GM18951 (cell line): Measurements from ENCODE around the gene SLC15A2.
"Not testable (repeated sequence)": the region's sequence is repeated elsewhere in the genome, so short reads cannot be mapped to it uniquely, and the experiment has no call there.

Experiments used
- POLR2A ChIP-seq: IDR thresholded peaks from 4 replicates; pipeline ENCODE4 v1.6.1; 2011; ENCODE audit warnings: mild to moderate bottlenecking; ENCODE audit not compliant: insufficient read length, insufficient read depth; ENCODE audit errors: extremely low read depth
- in situ Hi-C: fragments of 300-500 bp; cut with MboI; formaldehyde crosslinking; loops from one replicate; pipeline ENCODE4 v1.12.0; 2022; ENCODE audit warnings: low sequenced_read_pairs, mixed read lengths, inconsistent platforms; ENCODE audit not compliant: unreplicated experiment

The SLC15A2 gene, protein sequence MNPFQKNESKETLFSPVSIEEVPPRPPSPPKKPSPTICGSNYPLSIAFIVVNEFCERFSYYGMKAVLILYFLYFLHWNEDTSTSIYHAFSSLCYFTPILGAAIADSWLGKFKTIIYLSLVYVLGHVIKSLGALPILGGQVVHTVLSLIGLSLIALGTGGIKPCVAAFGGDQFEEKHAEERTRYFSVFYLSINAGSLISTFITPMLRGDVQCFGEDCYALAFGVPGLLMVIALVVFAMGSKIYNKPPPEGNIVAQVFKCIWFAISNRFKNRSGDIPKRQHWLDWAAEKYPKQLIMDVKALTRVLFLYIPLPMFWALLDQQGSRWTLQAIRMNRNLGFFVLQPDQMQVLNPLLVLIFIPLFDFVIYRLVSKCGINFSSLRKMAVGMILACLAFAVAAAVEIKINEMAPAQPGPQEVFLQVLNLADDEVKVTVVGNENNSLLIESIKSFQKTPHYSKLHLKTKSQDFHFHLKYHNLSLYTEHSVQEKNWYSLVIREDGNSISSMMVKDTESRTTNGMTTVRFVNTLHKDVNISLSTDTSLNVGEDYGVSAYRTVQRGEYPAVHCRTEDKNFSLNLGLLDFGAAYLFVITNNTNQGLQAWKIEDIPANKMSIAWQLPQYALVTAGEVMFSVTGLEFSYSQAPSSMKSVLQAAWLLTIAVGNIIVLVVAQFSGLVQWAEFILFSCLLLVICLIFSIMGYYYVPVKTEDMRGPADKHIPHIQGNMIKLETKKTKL

DNA sequence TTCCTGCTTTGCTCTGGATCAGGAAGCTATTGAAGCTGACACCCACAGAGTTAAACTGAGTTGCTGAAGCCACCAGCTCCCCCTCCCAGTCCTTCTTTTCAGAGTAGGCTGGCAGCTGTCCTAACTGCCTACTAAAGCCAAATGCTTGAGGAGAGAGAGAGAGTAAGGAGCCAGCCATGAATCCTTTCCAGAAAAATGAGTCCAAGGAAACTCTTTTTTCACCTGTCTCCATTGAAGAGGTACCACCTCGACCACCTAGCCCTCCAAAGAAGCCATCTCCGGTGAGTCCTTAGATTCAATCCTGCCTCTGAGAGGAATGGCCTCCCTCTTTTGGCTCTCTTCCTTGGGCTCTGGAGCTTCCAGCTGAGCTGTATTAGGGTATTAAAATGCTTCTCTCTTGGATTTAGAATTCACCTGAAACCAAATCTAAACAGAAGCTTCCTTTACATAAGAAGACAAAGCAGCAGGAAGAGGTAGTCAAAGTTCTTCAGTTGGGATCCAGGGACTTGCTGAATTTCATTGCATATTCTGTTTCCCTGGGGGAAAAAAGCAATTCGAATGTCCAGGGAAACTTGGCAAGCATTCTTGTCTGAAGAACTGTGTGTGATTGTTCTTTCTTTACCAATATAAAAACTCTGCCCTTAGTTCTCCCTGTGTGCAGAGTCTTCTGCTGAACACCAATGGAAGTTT is at the start of gene SLC15A2:
Gene SLC15A2 (plus strand): TSS at position 101 of the 690 bp plus-strand sequence. CDS start 76 bp downstream, at position 177.
- TF ChIP-seq POLR2A: no peak
- in situ Hi-C loops: no loop called here

DNA sequence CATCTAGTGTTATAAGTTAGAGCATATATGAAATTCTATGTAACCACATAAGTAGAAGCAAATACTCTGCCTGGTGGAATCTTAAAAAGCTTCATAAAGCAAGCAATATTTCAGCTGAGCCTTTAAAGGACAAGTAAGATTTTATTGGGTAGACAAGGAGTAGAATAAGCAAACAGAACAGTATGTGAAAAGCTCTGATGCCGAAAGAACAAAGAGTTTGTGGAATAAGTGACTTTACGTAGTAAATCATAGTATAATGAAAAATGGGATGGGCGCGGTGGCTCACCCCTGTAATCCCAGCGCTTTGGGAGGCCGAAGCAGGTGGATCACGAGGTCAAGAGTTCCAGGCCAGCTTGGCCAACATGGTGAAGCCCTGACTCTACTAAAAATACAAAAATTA is 49.3 kb upstream of the SLC15A2 start:
- no peak for TF ChIP-seq POLR2A
- in situ Hi-C loops: no loop called here

DNA sequence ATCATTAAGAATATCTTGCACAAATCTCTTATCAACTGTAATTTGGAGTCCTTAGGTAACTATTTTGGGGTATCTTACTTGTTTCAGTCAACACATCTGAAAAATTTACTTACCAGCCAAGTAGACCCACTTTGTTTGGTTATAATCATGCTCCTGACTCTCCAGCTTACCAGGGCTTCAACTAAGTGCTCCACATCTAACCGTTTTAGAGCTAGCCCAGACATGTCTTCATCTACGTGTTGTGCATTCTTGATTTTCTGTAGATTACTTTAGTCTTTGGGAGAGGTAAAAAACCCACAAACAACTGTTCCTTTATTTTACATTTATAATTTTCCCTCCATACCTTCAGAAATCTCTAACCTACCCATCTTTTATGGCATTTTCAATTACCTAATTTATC is 41.9 kb upstream of the SLC15A2 start:
- TF ChIP-seq POLR2A: no peak
- in situ Hi-C loops: no loop called here

DNA sequence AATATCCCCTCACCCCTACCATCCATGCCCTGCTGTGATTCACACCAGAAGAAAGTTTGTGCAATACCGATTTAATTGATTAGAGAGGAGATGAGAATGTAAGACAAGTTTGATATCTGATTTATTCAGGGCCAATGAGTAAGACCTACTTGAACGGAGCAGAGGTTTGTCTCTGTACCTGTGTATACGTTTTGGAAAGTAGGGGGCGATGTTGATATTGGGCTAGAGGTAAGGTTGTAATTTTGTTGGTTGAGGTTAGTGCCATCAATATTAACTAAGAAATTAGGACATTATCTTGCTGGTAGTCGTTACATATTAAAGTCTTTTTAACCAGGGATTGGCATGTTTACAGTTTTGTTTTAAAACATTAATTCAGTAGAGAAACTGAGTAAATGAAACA is 38.6 kb upstream of the SLC15A2 start:
- no peak for TF ChIP-seq POLR2A
- in situ Hi-C loops: loop anchor here (5.0 kb wide), 1 partner anchor 663 kb away; no protein-coding TSS in a partner anchor

DNA sequence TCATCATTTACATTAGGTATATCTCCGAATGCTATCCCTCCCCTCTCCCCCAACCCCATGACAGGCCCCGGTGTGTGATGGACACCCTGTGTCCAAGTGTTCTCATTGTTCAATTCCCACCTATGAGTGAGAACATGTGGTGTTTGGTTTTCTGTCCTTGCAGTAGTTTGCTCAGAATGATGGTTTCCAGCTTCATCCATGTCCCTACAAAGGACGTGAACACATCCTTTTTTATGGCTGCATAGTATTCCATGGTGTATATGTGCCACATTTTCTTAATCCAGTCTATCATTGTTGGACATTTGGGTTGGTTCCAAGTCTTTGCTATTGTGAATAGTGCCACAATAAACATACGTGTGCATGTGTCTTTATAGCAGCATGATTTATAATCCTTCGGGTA is 36.4 kb upstream of the SLC15A2 start:
- in situ Hi-C loops: loop anchor here (5.0 kb wide), 1 partner anchor 665 kb away; no protein-coding TSS in a partner anchor

DNA sequence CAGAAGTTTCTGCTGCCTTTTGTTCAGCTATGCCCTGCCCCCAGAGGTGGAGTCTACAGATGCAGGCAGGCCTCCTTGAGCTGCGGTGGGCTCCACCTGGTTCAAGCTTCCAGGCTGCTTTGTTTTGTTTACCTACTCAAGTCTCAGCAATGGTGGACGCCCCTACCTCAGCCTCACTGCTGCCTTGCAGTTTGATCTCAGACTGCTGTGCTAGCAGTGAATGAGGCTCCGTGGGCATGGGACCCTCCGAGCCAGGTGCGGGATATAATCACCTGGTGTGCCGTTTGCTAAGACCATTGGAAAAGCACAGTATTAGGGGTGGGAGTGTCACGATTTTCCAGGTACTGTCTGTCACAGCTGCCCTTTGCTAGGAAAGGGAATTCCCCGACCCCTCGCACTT is 31.0 kb upstream of the SLC15A2 start:
- in situ Hi-C loops: not testable (repeated sequence)

DNA sequence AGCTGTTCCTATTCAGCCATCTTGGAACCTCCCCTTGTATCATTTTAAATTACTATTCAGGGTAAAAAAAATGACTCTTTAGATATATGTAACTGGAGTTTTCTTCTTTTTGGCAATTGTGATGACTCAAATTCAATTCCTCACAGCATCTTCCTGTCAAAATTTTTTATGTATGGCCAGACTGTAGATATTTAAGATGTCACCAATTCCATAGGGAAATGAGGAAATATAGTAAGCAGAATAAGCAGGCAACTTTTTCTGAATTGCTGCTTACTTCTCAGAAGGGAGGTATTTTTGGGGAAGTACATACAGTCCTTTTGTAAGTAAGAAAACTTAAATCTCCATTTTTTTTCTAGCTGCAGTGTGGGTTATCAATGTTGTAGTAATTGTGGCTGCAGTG is 30.4 kb upstream of the SLC15A2 start:
- TF ChIP-seq POLR2A: no peak
- in situ Hi-C loops: no loop called here

DNA sequence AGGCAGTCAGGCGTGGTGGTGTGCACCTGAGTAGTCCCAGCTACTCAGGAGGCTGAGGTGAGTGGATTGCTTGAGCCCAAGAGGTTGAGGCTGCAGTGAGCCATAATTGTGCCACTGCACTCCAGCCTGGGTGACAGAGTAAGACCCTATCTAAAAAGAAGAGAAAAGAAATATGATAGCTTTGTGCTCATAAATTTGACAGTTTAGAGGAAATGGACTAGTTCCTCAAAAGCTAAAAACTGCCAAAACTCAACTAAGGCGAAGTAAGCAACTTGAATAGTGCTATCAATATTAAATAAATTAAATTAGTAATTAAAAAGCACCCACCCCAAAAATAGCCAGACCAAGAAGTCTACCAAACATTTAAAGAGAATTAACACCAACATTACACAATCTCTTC is 24.5 kb upstream of the SLC15A2 start:
- in situ Hi-C loops: no loop called here
- no peak for TF ChIP-seq POLR2A

DNA sequence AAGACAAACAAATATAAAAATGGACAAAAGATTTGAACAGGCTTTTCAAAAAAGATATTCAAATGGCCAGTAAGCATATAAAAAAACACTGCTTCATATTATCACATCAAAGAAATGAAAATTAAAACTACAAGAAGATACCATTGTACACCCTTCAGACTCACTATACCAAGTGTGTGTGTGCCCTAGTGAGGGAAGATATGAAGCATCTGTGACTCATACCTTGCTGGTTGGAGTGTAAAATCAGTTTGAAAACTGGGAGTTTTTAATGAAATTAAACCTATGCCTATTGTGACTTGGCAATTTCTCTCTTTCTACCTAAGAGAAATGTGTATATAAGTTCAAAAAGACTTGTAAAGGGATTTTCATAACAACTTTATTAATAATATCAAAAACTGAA is 23.5 kb upstream of the SLC15A2 start:
- TF ChIP-seq POLR2A: no peak
- in situ Hi-C loops: no loop called here

DNA sequence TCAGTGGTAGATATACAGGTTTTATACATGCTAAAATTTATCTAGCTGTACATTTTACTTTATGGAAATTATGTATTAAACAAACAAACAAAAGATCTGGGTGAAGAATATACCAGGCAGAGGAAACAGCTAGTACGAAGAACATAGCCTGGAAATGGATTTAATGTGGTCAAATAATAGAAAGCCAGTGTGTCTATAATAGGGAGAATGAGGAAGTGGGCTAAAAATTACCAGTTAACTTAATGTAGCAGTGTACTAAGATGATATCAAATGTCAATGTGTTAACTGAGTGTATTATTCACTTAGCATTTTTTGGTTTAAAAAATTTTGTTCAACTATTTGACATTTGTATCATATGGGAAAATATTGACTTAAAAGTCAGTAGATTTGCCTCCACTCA is 22.8 kb upstream of the SLC15A2 start:
- in situ Hi-C loops: no loop called here
- TF ChIP-seq POLR2A: no peak

DNA sequence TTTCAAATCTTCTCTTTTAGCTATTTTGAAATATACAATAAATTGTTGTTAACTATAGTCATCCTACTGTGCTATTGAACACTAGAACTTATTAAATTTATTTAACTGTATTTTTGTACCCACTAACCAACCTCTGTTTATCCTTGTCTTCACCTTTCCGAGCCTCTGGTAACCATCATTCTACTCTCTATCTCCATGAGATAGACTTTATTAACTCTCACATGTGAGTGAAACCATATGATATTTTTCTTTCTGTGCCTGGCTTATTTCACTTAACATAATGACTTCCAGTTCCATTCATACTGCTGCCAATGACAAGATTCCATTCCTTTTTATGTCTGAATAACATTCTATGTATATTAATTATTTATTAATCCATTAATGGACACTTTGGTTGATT is 15.8 kb upstream of the SLC15A2 start:
- TF ChIP-seq POLR2A: no peak
- in situ Hi-C loops: no loop called here

DNA sequence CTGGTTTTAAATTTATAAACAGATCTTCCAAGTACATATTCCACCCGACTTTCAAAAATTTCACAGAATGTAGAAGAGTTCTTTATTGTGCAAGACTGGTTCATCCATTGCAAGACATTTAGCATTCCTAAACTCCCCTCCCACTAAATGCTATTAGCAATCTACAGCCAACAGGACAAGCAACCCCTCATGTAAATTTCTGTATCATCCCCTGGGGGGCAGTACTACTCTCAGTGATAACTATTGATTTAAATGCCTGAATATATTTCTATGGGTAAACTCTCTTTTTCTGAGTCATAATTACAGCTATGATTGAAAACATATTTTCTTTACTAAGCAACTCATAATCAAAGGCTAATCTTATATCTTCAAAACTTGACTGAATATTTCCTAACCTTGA is 10.7 kb upstream of the SLC15A2 start:
- in situ Hi-C loops: no loop called here
- TF ChIP-seq POLR2A: no peak

DNA sequence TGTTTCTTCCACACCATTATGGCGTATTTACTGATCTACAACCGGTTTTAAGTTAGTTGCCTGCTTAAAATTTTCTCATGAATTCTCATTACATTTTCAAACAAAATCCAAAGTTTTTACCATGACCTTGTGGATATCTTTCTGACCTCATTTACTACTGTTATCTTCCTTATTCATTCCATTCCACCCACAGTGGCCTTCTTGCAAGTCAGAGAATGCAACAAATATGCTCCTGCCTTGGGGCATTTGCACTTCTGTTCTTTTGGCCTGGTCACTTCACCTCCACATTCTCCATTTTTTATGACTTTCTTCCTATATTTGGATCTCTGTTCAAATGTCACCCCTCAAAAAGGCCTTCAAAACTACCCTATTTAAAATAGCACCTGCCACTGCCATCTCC is 8.8 kb upstream of the SLC15A2 start:
- TF ChIP-seq POLR2A: no peak
- in situ Hi-C loops: no loop called here

DNA sequence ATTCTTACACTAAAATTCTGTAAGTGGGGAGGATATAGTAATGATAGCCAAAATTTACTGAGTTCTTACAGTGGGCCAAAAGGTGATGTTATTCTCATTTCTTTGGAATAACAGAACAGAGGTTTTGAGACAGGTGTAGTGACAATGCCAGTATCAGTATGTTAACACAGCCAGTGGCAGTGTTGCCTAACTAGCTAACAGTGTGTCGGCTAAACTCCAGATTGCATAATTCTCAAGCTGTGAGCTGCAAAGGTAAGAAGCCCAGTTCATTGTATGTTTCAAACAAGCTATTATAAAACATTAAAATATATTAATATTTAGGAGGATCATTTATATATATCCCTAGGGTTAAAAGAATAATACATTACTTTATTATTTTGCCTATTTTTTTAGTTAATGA is 920 bp downstream of the SLC15A2 start:
- in situ Hi-C loops: no loop called here
- TF ChIP-seq POLR2A: no peak
